ENCODE results near the gene KRTAP9-3.
"Not testable (repeated sequence)": the region's sequence is repeated elsewhere in the genome, so short reads cannot be mapped to it uniquely, and the experiment has no call there.

Gene KRTAP9-3

DNA sequence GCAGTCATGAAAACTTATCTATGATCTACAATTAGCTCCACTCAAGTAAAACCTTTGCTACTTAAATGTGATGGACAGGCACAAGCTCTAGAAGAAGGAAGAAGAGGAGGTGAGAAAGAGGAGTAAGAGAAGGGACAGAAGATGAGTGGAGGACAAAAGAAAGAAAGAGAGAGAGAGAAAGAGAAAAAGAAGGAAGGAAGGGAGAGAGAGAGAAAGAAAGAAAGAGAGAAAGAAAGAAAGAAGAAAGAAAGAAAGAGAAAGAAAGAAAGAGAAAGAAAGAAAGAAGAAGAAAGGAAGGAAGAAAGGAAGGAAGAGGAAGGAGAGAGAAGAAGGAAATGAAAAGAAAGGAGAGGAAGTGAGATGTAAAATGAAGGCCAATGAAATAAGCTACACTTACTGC lies 2.2 kb upstream of the KRTAP9-3 start:
- no peak for DNase-seq (ENCODE audit: low spot score)
- Histone ChIP-seq H3K4me3 (no peak overlapping the region), H3K27ac (no peak overlapping the region)
- no peak for TF ChIP-seq CTCF (IDR thresholded peaks at IDR 0.05)

DNA sequence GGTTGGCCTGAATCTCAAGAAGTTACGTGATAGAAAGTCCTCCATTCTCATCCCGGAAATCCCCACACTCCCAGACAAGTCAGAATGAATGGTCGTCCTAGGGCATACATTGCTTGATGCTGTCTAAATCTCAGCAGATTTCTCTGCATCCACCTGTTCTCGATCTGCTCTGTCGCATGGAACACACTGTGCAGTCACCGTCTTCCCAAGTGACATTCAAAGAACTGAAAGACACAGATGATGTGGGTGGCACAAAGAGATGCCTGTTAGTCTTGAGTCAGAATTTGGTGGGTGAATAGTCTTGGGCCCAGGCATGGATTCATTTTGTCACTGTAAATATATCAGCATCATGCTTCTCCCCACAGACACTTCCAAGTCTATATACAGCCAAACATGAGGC lies 518 bp upstream of the KRTAP9-3 start:
- DNase-seq (ENCODE audit: low spot score): no peak
- no peak overlapping the region for H3K27ac ChIP-seq
- no peak overlapping the region for H3K4me3 ChIP-seq
- TF ChIP-seq CTCF (IDR thresholded peaks at IDR 0.05): no peak

DNA sequence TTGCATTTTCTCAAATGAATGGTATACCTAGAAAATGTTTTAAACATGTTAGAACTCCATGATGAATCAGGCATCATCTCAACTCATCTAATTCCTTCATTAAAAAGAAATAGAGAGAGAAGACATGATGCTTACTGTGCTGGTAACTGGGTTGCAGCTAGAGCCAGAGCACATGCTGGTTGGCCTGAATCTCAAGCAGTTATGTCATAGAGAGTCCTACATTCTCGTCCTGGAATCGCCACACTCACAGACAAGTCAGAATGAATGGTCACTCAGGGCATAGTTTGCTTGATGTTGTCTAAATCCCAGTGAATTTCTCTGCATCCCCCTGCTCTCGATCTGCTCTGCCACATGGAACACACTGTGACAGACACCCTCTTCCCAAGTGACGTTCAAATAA lies 4.9 kb downstream of the KRTAP9-3 start:
- H3K4me3 ChIP-seq; DNase-seq (ENCODE audit: low spot score); H3K27ac ChIP-seq: not testable (repeated sequence)

DNA sequence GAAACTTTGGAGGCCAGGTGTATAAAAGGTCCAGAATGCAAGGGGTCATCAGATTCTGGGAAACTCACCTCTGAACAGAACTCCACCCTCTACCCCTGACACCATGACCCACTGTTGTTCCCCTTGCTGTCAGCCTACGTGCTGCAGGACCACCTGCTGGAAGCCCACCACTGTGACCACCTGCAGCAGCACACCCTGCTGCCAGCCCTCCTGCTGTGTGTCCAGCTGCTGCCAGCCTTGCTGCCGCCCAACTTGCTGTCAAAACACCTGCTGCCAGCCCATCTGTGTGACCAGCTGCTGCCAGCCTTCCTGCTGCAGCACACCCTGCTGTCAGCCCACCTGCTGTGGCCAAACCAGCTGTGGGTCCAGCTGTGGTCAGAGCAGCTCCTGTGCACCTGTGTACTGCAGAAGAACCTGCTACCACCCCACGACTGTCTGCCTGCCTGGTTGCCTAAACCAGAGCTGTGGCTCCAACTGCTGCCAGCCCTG lies 5.7 kb downstream of the KRTAP9-3 start, which contains the start of gene KRTAP9-8:
Gene KRTAP9-8, plus strand, starts transcription at position 51 of the 489 bp plus-strand sequence. Its CDS starts 53 bp downstream, at position 104.
- not testable (repeated sequence) for H3K4me3 ChIP-seq; H3K27ac ChIP-seq; DNase-seq (ENCODE audit: low spot score)

DNA sequence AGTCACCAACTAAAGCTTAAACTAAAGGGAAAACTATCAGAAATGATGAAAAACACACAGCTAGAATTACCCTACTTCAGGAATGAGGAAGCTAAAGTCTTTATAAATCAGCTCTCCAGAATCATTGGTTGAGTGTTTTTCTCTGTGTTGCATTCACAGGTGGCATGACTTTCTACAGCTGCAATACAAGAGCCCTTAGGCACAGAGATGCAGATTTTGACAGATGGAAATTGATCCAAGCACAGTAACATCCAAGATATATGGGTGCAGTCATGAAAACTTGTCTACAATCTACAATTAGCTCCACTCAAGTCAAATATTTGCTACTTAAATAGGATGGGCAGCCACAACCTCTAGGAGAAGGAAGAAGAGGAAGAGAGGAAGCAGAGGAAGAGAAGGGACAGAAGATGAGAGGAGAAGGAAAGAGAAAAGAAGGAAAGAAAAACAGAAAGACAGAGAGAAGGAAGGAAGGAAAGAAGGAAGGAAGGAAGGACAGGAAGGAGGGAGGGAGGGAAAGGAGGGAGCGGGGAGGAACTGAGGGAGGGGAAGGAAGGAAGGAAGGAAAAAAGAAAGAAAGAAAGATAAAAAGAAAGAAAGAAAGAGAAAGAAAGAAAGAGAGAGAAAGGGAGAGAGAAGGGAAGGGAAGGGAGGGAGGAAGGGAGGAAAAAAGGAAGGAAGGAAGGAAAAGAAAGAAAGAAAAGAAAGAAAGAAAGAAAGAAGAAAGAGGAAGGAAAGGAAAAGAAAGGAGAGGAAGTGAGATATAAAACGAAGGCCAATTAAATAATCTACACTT lies 14.9 kb downstream of the KRTAP9-3 start:
- H3K4me3 ChIP-seq; DNase-seq (ENCODE audit: low spot score); H3K27ac ChIP-seq: not testable (repeated sequence)

DNA sequence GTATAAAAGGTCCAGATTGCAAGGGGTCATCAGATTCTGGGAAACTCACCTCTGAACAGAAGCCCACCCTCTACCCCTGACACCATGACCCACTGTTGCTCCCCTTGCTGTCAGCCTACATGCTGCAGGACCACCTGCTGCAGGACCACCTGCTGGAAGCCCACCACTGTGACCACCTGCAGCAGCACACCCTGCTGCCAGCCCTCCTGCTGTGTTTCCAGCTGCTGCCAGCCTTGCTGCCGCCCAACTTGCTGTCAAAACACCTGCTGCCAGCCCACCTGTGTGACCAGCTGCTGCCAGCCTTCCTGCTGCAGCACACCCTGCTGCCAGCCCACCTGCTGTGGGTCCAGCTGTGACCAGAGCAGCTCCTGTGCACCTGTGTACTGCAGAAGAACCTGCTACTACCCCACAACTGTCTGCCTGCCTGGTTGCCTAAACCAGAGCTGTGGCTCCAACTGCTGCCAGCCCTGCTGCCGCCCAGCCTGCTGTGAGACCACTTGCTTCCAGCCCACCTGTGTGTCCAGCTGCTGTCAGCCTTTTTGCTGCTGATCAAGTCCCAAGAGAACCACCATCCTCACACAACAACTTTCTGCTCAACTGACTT lies 17.5 kb downstream of the KRTAP9-3 start, which contains the start of gene KRTAP9-4:
Gene KRTAP9-4, plus strand, starts transcription at position 51 of the 604 bp plus-strand sequence. Its CDS starts 34 bp downstream, at position 85.
- not testable (repeated sequence) for H3K4me3 ChIP-seq; DNase-seq (ENCODE audit: low spot score); H3K27ac ChIP-seq

DNA sequence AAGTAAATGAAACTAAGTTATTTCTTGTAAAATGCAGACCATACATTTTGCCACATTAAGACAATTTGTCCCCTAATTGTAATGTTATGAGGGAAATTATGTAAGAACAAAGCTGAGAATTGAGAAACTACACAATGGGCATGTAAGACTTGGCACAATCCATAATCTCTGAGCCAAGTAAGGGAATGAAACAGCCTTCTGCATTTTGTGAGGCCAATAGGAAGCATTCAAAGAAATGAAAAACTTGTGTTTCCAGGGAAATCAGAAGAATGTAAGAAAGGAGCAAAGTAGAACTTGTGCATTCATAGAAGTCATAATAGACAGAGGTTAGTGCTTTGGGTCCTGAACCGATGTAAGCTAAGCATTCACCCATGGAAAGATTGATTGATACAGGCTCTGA lies 19.0 kb downstream of the KRTAP9-3 start:
- no peak for TF ChIP-seq CTCF (IDR thresholded peaks at IDR 0.05)

DNA sequence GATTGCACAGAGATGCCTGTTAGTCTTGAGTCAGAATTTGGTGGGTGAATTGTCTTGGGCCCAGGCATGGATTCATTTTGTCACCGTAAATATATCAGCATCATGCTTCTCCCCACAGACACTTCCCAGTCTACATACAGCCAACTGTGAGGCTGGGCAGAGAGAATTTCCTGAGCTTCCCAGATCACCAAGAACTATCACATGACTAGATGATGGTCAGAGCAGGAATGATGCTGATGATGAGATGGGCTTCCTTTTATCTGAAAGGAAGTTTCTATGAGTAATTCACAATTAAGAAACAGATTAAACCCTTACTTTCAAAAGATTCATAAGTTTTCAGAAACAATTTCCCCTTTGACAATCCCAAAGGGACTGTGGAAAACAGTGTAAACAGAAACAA lies 22.6 kb downstream of the KRTAP9-3 start:
- TF ChIP-seq CTCF (IDR thresholded peaks at IDR 0.05): no peak
- no peak for DNase-seq (ENCODE audit: low spot score)
- Histone ChIP-seq H3K4me3 (no peak overlapping the region), H3K27ac (no peak overlapping the region)

More for the DNA sequence above, 19.0 kb downstream of the KRTAP9-3 start:
- Histone ChIP-seq H3K27ac (no peak overlapping the region), H3K4me3 (no peak overlapping the region)
- no peak for DNase-seq (ENCODE audit: low spot score)

- not testable (repeated sequence) for DNase-seq (ENCODE audit: low spot score); H3K4me3 ChIP-seq; H3K27ac ChIP-seq
Measured at GRCh38 chr17:41255381-41256290, 23.4 kb downstream of the KRTAP9-3 start, which contains the start of gene KRTAP9-9. Gene KRTAP9-9 (plus strand): TSS chr17:41255384.

Measured in coronary artery (tissue), 2 donors.